Ishikawa (cell line): ENCODE data around the gene KIRREL3.

Experiments
- CEBPB ChIP-seq: IDR thresholded peaks from 2 replicates; pipeline ENCODE4 v1.6.1; 2012
- EGR1 ChIP-seq: IDR thresholded peaks from 2 replicates; pipeline ENCODE4 v1.6.1; 2012
- EP300 ChIP-seq: IDR thresholded peaks from 2 replicates; pipeline ENCODE4 v1.6.1; 2012; ENCODE audit warnings: borderline replicate concordance
- FOXM1 ChIP-seq: IDR thresholded peaks from 2 replicates; pipeline ENCODE4 v1.6.1; 2012; ENCODE audit warnings: low read depth, borderline replicate concordance
- MAX ChIP-seq: IDR thresholded peaks from 2 replicates; pipeline ENCODE4 v1.6.1; 2012
- RAD21 ChIP-seq: IDR thresholded peaks from 2 replicates; pipeline ENCODE4 v1.6.1; 2012; ENCODE audit warnings: low read depth
- REST ChIP-seq: IDR thresholded peaks from 2 replicates; pipeline ENCODE4 v1.6.1; 2012; ENCODE audit warnings: low read depth, mild to moderate bottlenecking
- TAF1 ChIP-seq: IDR thresholded peaks from 2 replicates; pipeline ENCODE4 v1.6.1; 2012; ENCODE audit warnings: low read depth, mild to moderate bottlenecking
- TEAD4 ChIP-seq: IDR thresholded peaks from 2 replicates; pipeline ENCODE4 v1.6.1; 2012
- USF1 ChIP-seq: IDR thresholded peaks from 2 replicates; pipeline ENCODE4 v1.6.1; 2012
- ZBTB7A ChIP-seq: IDR thresholded peaks from 2 replicates; pipeline ENCODE4 v1.6.1; 2012; ENCODE audit warnings: low read depth

- TF ChIP-seq CEBPB (no peak), REST (no peak), FOXM1 (no peak), EP300 (no peak), MAX (no peak), TEAD4 (no peak), TAF1 (no peak), ZBTB7A (no peak), RAD21 (no peak), USF1 (no peak), EGR1 (no peak)
These were observed 562.8 kb downstream of the KIRREL3 start for GRCh38 chr11:126437731-126438130.
